T follicular helper cell (primary cell): Measurements from ENCODE around the gene B3GNT7.

Experiments
- DNase-seq: peaks from one replicate; pipeline ENCODE4 v3.0.0-alpha.2; 2020; ENCODE audit warnings: low read depth

B3GNT7 gene

DNA sequence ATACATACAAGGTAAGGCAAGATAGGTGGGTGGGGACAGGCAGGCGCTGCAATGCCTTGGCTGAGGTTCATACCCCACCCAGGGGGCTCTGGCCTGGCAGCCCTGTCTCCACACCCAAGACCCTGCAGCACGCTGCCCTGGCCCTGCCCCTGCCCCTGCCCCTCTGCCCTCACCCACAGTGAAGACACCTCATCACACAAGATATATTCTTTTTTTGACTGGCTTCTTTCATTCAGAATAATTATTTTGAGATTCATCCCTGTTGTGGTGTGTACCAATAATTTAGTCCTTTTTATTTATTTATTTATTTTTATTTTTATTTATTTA lies 11.4 kb upstream of the B3GNT7 start:
- DNase-seq: no peak

- DNase-seq: no peak
Measured at GRCh38 chr2:231384970-231385369, 10.5 kb upstream of the B3GNT7 start.

DNA sequence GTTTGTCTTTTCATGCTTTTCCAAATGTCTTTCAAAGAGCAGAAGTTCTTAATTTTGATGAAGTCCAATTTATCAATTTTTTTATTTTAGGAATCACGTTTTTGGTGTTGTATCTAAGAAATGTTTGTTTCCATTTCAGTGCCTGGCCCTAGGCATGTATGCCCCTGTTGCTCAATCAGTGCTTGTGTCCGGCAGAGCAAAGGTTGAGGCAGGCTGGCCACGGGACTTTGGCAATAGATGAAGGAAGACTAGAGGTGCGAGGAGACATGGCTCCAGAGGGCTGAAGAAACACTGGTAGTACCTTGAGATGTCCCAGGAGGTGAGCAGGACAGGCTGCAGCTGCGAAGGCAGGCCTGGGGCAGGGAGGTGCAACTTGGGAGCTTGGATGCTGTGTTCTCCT lies 10.1 kb upstream of the B3GNT7 start:
- DNase-seq: no peak

DNA sequence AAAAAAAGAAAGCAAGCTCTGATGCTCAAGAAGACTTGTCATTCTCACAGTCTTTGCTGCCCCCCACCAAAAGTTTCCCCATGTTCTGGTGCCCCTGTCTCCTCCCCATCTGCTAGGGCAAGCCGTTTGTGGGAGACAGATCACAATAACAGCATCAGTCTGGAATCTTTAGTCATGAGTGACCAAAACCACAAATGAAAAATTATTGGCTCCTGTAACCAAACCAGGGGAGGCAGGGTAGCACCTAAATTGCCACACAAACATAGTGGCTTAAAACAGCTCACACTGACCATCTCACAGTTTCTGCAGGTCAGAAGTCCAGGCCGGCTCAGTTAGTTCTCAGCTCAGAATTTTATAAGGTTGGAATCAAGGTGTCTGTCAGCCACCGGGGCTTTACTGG lies 9.1 kb upstream of the B3GNT7 start:
- DNase-seq: no peak

- DNase-seq: no peak
Measured at GRCh38 chr2:231387904-231388724, 7.4 kb upstream of the B3GNT7 start.

DNA sequence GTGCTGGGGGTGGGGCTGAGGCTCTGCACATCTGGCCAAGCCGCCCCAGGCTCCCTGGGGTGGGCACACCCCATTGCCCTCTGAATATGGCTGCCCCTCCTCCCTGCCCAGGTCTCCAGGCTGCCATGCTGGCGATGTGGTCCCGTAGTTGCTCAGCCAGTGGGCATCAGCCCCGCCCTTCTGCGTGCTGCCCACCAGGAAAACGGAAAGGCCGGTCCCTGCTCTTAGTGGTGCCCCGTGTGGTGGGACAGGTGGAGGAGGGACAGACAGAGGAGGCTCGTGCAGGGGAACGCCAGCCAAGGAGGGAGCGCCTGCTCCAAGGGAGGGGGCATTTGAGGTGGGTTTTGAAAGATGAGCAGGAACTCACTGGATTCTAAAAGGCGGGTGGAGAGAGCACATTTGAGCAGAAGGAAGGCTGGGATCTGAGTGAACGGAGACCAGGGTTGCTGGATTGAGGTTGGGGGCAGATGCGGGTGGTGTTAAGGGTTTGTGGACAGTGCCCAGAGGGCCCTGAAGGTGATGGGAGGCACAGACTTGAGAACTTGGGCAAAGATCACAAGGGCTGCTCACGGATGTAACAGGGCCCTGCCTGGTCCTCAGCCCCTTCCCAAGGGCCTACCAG lies 6.7 kb upstream of the B3GNT7 start:
- DNase-seq: no peak

- no peak for DNase-seq
Measured at GRCh38 chr2:231390667-231391066, 4.8 kb upstream of the B3GNT7 start.

GRCh38 chr2:231391981-231392380 lies 3.5 kb upstream of the B3GNT7 start:
- DNase-seq: no peak

GRCh38 chr2:231392431-231393148 lies 2.9 kb upstream of the B3GNT7 start:
- DNase-seq: no peak

DNA sequence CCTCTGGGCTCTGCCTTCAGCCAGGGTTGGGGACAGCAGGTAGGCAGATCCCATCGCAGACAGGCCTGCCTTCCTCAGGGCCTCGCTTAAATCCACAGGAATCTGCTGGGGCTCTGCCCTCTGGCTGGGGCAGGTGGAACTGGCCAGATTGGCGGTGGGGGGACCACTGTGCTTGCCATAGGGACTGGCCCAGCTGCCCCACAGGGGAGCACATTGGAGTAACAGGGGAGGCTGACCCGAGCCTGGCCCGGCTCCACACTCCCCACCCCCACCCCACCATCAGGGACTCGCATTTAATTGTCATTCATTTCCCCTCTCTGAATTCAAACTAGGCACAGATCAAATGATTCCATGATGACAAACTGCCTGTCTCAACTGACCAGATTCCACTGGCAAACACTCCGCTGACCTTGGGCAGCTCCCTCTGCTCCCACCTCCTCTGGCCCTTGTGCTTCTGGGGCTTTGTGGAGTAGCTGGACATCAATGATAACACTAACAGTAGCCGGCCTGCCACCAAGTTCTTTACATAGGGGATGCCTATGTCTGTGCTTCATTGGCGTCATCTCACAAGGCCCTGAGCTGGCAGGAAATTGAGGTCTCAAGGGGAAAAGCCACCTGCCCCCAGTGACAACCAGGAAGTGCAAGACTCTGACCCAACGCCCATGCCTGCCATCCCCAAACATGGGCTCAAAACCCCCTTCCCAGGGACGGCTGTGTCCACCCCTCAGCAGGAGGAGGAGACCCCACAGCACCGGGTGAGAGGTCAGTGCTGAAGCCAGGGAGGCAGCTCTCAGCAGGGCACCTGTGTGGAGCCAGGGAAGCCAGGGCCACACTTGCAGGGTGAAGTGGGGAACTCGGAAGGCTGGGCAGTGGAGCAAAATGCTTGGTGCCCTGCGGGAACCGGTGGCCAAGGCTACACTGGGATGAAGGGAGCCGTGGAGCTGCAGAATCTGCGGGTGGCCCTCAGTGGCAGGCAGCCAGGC lies 2.1 kb upstream of the B3GNT7 start:
- DNase-seq: no peak

GRCh38 chr2:231394211-231395141 lies 1.0 kb upstream of the B3GNT7 start:
- no peak for DNase-seq

DNA sequence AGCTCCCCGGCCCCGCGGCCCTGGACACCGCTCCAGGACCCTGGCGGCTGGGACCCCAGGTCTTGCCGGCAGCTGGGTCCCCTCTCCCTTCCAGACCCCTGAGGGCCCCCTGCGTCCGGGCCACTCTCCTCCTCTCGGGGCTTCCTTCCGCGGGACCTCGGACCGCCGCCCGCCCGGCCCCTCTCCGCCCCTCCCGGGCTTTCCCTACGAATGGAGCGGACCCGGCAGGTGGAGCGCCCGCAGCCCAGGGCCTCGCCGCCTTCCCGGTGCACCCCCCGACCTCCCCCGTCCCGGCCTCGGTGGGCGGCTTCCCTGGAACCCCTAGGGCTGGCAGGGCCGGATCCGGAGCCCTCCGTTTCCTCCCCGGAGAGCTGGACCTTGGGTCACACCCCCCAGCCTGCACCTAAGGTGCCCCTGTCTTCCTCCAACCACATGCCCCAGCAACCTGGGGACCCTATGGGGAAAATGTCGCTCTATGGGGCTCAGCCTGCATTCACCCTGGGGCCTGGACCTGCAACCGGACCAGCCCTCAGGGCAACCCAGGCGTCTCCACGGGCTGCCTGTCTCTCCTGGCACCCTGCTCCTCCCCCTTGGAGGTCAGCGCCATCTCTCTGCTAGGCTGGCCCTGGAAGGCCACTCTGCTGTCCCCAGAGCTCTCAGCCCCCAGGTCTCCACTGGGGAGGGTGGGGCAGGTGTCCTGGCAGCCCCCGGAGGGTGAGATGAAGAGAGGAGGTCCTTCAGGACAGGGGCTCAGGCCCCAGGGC lies 730 bp downstream of the B3GNT7 start:
- DNase-seq: no peak

- no peak for DNase-seq
Measured at GRCh38 chr2:231397011-231397927, 1.8 kb downstream of the B3GNT7 start.

DNA sequence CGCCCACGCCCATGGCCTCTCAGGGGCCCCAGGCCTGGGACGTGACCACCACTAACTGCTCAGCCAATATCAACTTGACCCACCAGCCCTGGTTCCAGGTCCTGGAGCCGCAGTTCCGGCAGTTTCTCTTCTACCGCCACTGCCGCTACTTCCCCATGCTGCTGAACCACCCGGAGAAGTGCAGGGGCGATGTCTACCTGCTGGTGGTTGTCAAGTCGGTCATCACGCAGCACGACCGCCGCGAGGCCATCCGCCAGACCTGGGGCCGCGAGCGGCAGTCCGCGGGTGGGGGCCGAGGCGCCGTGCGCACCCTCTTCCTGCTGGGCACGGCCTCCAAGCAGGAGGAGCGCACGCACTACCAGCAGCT lies 2.4 kb downstream of the B3GNT7 start:
- DNase-seq: no peak

DNA sequence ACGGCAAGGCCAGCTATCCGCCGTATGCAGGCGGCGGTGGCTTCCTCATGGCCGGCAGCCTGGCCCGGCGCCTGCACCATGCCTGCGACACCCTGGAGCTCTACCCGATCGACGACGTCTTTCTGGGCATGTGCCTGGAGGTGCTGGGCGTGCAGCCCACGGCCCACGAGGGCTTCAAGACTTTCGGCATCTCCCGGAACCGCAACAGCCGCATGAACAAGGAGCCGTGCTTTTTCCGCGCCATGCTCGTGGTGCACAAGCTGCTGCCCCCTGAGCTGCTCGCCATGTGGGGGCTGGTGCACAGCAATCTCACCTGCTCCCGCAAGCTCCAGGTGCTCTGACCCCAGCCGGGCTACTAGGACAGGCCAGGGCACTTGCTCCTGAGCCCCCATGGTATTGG lies 3.1 kb downstream of the B3GNT7 start:
- no peak for DNase-seq

DNA sequence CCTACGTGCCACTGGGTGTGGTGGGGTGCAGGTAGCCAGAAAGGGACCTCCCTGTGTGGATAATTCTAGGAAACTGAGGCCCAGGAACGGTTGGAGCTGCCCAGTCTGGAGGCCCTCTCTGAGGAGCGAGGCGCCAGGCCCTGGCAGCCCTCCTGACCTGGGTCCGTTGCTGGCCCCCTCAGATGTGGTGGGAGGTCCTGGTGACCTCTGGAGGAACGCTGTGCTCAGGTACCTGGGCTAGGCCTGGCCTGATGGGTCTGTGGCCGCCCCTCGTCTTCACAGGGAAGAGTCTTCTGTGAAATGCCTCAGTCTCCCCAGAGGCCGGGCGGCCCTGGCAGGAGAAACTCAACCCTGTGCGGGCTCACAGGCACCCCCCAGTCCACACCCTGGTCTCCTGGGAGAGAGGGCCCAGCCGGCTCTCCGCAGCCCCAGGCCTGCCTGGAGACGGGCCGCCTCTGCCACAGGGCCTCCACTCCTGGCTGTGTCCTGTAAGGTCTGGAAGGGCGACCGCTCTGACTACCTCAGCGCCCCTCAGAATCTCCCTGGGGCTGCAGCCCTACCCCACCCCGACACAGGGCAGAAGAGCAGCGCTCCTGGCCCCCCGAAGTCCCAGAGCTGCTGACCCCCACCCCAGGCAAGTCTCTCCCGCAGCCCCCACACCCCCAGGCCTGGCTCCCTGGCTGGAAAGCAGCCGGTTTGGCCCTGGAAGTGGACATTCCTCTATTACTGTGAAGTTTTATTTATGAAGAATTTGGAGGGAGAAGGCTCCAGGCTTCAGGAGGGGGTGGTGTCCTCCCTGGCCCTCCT lies 3.7 kb downstream of the B3GNT7 start:
- no peak for DNase-seq

DNA sequence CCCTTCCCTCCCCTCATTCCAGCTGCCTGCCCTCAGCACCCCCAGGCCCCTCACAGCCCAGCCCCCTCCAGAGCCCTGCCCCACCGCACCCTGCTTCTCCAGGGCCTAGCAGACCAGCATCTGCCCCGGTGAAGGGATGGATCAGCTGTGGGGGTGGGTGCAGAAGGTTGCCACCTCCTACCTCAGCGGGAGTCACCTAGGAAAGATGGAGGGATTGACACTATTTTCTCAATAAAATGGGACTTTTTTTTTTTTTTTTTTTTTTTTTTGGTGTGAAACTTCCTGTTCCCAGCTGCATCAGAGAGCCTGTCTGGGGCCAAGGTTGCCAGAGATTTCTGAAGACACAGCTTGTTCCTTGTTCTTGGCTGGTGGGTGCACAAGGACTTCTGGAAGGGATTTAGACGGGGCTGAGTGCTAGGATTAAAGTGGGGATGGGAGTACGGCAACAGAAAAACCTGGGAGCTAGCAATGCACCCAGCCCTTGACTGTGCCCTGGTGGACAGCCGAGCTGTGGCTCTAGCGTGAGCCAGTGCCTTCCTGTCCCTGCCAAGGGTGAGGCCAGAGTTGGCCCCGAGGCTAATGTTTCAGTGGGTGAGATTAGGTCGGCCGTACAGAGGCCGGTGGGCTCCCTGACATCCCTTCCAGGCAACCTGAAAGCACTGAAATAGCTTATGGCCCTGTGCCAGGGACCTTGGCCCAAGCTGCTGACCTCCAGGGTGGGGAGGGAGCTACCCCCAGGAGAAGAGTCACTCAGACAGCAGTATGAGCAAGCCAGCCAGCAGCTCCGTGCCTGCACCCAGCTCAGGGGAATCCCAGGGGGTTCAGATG lies 4.6 kb downstream of the B3GNT7 start:
- DNase-seq: no peak
